GM19099 (cell line): Measurements from ENCODE around the gene INTS6L.

ENCODE experiments used
- POLR2A ChIP-seq: IDR thresholded peaks from 3 replicates; pipeline ENCODE4 v1.6.1; 2011; ENCODE audit warnings: low read depth; ENCODE audit not compliant: insufficient read length; ENCODE audit errors: extremely low read depth

INTS6L gene

GRCh38 chrX:135516376-135516775 lies 4.1 kb upstream of the INTS6L start:
- TF ChIP-seq POLR2A = no peak

- no peak for TF ChIP-seq POLR2A
Measured at GRCh38 chrX:135518161-135518560, 2.3 kb upstream of the INTS6L start.

GRCh38 chrX:135520022-135520552 lies 373 bp upstream of the INTS6L start:
- no peak for TF ChIP-seq POLR2A

- TF ChIP-seq POLR2A = peak; percentile 64
Measured at GRCh38 chrX:135521405-135522131, 1.1 kb downstream of the INTS6L start.

- TF ChIP-seq POLR2A = no peak
Measured at GRCh38 chrX:135522132-135522530, 1.7 kb downstream of the INTS6L start.

- TF ChIP-seq POLR2A = no peak
Measured at GRCh38 chrX:135522878-135523693, 2.6 kb downstream of the INTS6L start.

- TF ChIP-seq POLR2A = no peak
Measured at GRCh38 chrX:135528254-135528653, 7.8 kb downstream of the INTS6L start.

GRCh38 chrX:135528756-135529155 lies 8.3 kb downstream of the INTS6L start:
- no peak for TF ChIP-seq POLR2A

- no peak for TF ChIP-seq POLR2A
Measured at GRCh38 chrX:135530097-135530496, 9.6 kb downstream of the INTS6L start.

- no peak for TF ChIP-seq POLR2A
Measured at GRCh38 chrX:135531813-135532212, 11.4 kb downstream of the INTS6L start.

GRCh38 chrX:135535077-135535940 lies 14.8 kb downstream of the INTS6L start:
- TF ChIP-seq POLR2A = no peak

GRCh38 chrX:135536877-135537276 lies 16.4 kb downstream of the INTS6L start:
- no peak for TF ChIP-seq POLR2A

- TF ChIP-seq POLR2A = no peak
Measured at GRCh38 chrX:135541351-135541750, 20.9 kb downstream of the INTS6L start.

GRCh38 chrX:135543172-135543571 lies 22.7 kb downstream of the INTS6L start:
- TF ChIP-seq POLR2A = no peak

GRCh38 chrX:135543924-135544323 lies 23.5 kb downstream of the INTS6L start:
- TF ChIP-seq POLR2A = no peak
